M059J (cell line): ENCODE measurements around the gene SLC17A9. TPM values are rescaled to one million over a fixed set of nuclear protein-coding genes. Genes with fewer than 3 reads are reported as not detected.
A peak's percentile ranks its signal among the peaks of the same experiment; 100 is the strongest.

ENCODE experiments used
- DNase-seq: peaks from one replicate; pipeline ENCODE4 v3.0.0-alpha.2; 2012; ENCODE audit warnings: low read depth
- total RNA-seq: library from RNA; depleted of rRNA; stranded (reverse); fragments of >200 nt; shearing (Covaris generic); gene quantifications from 2 replicates; pipeline ENCODE4 v1.2.3, GENCODE V29; 2014

The SLC17A9 gene
- total RNA-seq, 1 experiment from 2014 or later = not detected

DNA sequence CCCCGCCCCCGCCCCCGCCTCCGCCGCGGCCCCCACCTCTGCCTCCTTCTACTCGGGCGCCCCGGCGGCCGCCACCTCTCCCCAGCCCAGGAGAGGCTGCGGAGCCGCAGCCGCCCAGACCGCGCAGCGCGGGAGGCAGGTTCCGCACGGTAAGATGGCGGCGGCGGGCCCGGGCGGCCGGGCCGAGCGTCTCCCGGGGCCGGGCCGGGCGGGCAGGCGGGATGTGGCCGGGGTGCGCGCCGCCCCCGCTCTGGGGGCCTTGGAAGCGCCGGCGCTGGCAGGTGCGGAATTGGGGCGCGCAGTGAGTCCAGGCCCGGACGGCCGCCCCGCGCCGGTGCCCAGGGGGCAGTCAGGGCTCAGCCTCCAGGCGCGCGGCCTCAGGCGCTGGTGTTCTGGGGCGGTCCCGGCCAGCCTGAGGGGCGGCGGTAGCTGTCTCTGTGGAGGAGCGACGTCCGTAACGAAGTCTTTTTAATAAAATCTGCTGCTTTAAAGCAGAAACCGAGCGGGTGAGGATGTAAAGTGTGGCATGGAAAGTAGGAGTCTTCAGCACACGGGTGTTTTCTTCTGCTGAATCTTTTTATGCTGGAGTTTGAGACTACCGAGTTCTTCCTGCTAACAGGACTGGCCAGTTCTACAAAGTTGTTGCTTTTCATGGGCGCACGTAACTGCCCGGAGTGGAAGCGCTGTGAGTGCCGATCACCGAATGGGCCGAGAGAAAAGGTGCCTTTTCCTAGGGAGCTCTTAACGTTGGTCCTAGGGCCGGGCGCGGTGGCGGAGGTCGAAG, 14.2 kb upstream of the SLC17A9 start, which contains the start of gene GID8:
GID8 (plus strand) TSS at position 43 of the 784 bp plus-strand sequence. CDS start 3,356 bp downstream, outside the sequence.
- DNase-seq = peak; percentile 65

DNA sequence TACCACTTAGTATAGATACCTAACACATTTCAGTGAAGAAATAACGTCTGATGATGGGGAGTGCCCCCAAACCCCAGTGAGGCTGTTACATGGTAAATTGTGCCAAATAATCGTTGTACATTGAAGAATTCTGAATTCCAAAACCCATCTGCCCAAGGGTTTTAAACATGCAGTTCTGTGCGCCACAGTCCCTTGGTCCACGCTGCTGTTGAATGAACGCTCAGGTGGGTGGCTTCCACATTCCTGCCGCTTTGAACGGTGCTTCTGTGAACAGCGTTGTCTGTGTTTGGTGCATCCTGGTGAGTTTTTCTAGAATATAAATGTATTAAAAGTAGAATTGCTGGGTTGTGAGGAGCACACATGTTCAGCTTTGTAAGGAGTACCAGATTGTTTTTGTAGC, 11.6 kb upstream of the SLC17A9 start:
- DNase-seq = no peak

DNA sequence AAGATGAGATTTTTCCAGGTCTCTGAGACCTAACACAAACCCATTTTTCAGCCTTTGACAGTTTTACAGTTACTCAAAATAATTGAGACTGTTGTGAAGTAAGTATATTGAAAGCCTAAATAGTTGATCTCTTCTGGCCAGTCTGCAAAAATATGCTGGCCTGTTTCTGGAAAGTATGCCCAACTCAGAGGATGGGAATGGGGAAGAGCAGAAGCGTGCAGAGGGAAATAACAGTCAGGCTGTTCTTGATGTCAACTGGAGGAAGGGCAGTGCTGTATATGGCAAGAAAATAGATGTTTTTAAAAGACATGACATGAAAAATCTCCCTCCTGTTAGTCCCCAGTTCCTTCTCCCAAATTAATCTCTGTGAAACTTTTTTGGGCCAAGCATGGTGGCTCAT, 10.7 kb upstream of the SLC17A9 start:
- DNase-seq = no peak

DNA sequence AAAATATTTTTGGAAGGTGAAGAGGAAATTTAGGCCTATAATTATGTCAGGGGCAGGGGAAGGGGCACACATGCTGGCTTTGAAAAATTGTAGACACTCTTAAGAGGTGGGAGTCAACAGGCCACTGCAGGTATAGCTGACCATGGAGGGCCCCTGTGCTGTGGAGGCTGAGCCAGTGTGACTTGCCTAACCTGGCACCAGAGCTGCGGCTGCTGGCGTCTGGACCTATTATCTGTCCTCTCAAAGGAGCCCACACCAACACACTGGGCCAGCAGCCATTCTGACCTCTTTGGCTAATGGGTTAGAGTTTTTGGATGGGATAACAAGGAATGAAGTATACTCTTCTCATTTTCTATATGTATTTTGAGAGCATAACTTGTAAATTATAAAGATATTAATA, 10.1 kb upstream of the SLC17A9 start:
- DNase-seq = no peak

DNA sequence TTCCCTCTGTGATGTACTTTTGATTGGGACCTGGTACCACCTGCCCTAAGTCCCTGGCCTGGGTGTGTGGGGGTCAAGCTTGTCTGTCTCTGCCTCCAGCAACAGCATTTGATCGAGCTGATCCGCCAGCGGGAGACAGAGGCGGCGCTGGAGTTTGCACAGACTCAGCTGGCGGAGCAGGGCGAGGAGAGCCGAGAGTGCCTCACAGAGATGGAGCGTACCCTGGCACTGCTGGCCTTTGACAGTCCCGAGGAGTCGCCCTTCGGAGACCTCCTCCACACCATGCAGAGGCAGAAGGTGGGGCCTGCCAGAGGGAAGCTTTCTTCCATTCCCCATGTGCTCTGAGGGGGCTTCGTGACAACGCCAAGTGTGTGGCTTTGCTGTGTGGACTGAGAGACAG, 9.1 kb upstream of the SLC17A9 start:
- no peak for DNase-seq

DNA sequence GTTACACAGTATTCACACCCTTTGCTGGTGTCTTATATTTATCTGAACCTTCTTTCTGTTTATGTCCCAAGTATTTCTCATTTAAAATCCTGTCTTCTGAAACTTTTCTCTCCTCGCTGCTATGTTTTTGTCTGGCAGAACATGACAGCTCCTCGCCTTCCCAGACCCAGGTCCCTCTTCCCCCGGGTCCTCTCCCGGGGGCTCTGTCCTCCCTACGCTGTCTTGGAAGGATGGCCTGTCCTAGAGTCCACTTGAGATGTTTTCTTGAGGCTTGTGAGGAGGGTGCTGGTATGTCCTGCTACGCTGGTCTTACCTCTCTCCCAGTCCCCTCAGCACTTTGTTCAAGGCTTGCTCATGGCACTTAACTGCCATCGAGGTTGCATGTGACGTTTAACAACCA, 8.3 kb upstream of the SLC17A9 start:
- no peak for DNase-seq

DNA sequence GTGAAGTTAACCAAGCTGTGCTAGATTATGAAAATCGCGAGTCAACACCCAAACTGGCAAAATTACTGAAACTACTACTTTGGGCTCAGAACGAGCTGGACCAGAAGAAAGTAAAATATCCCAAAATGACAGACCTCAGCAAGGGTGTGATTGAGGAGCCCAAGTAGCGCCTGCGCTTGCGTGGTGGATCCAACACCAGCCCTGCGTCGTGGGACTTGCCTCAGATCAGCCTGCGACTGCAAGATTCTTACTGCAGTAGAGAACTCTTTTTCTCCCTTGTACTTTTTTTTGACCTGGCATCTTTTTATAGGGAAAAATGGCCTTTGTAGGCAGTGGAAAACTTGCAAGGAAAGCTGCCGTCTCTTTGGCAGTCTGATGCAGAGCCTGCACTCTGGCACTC, 7.8 kb upstream of the SLC17A9 start:
- DNase-seq = no peak

DNA sequence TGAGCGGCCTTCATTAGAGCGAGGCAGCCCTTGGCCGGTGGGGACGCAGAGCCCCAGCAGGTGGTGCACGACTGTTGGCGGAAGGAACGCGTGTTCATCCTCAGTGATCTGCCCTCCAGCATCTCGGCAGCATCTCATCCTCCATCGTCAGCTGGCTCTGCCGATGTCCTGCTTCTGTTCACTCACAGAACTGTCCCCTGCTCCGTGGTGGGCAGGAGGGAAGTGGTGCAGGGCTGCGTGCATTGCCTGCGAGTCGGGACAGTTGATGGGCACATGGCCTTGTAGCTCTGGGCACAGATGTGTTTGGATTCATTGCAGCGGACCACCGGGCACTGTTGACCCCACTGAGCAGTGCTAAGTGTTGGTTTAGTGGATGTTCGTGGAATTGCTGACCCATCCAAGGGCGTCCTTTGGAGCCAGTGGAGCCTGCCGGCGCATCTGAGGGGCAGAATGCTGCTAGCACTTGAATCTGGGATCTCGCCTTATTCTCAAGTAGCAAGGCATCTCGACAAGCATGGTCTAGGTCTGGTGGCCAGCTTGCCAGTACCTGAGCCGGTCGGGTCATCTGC, 6.7 kb upstream of the SLC17A9 start:
- no peak for DNase-seq

DNA sequence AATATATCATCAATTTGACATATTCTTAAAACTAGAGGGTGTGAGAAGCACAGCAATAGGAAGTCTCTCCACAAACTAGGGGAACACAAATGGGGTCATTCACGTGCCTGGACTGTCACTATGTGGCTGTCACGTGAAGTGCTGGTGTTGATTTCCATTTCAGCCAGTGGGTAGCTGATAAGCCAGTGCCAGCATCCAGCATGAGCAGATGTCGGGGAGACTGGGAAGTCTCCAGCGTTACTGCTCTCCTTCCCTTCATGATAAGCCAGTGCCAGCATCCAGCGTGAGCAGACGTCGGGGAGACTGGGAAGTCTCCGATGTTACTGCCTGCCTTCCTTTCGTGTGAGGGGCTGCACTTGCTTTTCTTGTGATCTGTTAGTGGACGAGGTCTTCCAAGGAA, 5.6 kb upstream of the SLC17A9 start:
- no peak for DNase-seq

DNA sequence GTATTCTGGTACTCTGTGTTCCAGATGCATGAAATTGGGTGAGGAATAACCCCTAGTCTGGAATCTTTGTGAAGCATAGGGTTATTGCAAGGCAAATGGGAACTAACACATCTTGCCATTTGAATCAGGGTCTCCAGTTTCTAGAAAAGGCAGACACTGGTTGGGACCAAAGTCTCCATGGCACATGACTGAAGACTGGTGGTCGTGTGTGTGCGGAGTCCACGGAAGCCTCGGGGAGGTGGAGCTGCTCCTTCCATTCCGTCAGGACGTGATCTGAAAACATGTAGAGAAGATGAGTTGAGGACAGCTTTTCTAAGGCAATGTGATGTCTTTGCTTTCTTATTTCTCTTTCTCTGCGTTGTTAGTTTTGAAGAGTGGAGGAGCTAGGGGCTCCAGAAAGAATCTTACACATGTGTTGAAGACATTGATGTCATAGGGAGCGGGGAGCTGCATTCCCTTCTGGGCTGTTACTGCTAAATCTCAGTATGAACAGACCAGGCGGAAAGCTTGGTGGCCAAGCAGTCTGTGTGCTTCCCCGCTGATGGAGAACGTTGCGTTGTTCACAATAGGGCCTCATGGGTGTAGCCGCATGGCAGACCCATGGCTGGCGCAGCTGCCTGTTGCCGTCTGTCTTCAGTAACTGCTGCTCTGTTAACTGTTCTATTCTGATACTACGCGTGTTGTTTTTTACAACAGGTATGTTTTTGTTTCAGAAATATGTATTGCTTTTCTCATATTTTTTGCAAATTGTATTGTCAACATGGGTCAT, 4.8 kb upstream of the SLC17A9 start:
- DNase-seq = no peak

DNA sequence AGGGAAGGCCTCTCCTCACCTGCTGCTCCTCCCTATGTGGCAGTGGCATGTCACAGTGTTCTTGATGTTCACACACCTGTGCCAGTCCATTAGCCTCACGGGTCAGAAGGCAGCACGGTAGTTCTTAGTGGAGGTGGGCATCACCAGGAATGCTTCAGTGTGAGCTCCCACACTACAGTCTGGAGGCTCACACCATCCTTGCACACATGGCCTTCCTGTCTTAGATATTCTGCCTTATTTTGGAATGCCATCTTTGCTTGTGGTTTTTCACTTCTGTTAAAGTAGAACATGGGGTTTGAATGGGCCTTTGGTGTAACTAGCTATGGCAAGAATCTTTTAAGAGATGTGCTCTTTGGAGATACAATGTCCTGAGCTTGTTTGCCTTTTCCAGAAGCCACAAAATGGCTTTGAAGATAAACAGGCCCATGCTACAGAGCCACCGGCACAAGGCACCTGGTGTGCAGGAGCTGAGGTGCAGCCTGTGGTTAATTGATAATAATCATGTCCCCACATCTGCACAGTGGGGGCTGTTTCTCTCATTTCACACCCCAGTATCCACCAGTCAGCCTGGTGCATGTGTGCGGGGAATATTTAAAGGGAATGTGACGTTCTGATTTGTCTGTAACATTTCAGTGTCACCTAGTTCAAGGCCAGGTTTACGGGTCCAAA, 3.2 kb upstream of the SLC17A9 start:
- DNase-seq = no peak

DNA sequence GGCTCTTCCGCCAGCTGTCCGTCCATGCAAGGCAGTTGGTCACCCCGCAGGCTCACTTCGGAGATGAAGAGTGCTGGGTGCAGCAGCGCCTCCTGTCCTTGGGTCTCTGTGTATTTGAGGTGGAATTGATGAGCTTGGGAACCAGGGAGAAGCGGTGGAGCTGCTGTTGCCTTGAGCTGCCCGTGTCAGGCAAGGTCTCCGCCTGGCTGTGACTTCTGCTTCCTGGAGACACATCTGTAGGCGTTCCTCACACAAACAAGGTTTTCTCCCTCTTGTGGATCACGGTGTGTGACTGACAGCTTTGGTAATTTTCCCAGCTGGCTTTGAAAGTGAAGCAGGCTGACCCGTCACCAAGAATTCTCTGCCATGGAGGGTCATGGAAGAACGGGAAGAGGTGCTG, 2.5 kb upstream of the SLC17A9 start:
- no peak for DNase-seq

DNA sequence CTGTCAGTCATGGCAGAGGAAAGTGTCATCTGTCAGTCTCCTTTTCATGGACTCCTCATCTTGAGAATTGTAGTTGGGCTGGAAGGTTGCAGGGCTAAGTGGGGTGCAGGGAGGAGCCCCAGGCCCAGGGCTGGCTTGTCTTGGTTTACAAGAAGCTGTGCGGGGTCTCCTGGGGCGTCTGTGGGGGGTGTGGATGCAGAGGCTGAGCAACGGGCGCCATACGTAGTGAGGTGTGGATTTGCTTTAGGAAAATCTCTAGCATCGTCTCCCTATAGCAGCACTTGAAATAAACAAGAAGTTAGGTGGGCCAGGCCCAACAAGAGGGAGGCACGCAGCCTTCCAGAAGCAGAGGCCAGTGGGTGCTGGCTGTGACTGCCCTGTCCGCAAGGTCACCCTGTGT, 1.8 kb upstream of the SLC17A9 start:
- DNase-seq = no peak

DNA sequence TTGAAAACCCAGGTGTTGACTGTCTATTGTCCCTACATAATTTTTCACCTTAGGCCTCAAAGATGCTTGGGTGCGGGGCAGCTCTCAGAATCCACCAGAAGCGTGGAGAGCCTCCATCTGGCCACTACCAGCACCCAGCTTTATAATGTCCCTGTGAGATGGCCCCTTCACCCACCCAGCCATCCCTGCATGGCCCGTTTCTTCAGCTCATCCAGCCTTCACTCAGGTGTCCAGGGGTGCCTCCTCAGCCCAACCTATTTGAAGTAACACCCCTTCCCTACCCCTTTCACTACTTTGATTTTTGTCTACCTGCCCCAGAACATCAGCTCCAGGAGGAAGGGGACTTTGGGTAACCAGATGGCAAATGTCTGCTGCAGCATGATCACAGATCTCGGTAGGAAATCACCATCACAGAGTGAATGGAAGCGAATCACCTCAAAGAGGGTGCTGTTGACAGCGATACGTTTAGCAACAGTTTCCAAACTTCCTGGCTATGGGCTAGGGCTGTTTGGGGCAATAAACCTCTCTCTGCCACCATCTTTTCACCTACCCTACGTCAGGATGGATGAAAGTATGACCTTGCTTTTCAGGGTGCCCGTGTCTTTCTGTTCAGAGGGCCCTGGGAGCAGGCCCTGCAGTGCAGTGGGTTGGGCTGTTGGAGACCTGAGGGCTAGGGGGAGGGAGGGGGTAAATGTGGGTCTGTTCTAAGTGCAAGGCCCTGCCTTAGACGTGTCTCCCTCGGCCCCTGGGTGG, 1.2 kb upstream of the SLC17A9 start:
- no peak for DNase-seq

DNA sequence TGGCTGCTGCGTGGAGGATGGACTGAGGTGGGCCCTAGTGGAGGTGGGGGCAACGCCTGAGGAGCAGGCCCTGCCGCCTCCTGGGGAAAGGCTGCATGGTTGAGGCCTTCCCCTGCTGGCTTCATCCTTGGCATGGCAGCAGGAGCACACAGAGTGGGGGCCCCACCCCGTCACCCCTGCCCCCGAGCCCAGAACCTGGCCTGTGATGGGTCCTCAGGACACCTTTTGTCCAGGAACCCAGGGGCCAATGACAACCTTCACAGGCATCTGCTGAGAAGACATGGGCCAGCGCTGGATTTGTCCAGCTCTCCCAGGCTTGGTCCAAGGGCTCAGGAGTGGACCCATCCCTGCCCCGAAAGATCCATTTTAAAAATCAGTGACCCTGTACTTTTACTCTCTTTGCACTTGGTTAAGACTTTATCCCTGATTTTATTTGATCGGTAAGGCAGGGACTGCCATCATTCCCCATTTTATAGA, 575 bp upstream of the SLC17A9 start:
- DNase-seq = no peak

DNA sequence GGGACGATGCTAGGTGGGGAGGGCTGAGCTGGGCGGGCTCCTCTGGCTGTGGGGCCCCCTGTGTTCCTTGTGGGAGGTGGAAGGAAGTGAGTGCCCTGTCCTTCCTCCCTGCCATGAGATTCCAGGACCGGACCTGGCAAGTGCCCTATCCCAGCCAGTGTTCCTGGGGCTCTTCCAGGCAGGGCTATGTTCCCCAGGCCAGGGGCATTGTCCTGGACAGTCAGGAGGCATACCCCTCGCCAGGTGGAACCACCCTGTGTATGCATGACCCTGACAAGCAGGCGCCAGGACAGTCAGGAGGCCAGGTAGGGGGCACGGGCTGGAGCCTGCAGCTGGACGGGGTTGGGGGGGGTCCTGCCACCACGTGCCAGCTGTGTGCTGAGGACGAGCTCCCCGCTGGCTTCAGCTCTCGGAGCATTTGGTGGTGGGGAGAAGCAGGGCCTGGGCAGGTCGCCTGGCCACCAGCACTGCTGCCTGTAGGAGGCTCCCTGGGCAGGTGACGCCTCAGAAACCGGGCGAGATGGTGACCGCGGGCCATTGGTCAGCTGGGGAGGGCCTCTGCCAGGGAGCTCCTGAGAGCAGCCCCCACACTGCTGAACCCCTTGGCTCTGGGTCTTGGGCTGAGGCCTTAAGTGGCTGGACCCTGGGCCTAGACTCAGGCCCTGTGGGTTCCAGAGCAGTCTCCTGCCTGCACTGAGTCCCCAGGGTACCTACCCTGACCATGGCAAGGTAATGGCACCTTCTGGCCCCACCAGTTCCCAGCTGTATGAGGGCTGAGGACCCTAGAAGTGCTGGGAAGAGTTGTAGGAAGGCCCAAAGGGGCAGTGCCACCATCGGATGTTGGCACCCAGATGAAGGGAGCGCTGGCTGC, 694 bp downstream of the SLC17A9 start:
- no peak for DNase-seq

DNA sequence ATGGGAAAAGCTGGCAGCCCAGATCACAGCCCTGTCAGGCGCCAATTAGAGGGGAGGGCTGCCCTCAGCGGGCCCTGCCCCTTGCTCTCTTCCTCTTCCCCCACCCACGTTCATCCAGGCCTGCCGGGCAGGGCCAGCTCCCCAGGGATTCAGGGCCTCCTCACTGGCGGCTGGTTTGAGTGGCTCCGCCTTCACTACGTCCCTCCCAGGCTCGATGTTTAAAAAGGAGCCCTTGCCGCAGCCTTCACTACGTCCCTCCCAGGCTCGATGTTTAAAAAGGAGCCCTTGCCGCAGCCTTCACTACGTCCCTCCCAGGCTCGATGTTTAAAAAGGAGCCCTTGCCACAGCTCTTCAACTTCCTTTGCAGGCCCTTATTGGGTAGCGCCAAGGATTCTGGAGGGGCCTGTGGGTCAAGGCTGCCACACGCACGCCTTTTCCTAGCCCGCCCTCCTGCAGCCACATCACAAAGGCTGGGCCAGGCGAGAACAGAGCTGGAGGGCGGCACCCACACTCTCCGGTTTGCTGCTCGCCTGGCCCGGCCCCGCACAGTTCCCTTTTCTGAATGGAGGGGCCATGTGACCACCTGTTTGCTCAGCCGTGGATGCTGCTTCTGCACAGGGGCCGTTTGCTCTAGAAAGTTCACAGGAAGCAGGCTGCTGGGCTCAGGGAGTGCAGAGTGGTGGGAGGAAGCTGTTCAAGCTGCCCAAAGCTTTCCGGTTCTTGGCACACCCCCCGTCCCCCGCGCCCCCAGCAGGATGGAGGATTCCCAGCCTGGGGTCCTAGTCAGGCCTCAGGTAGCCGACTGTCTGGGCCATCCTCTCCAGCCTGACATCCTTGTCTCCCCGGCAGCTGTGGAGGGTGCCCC, 1.6 kb downstream of the SLC17A9 start:
- DNase-seq = no peak

DNA sequence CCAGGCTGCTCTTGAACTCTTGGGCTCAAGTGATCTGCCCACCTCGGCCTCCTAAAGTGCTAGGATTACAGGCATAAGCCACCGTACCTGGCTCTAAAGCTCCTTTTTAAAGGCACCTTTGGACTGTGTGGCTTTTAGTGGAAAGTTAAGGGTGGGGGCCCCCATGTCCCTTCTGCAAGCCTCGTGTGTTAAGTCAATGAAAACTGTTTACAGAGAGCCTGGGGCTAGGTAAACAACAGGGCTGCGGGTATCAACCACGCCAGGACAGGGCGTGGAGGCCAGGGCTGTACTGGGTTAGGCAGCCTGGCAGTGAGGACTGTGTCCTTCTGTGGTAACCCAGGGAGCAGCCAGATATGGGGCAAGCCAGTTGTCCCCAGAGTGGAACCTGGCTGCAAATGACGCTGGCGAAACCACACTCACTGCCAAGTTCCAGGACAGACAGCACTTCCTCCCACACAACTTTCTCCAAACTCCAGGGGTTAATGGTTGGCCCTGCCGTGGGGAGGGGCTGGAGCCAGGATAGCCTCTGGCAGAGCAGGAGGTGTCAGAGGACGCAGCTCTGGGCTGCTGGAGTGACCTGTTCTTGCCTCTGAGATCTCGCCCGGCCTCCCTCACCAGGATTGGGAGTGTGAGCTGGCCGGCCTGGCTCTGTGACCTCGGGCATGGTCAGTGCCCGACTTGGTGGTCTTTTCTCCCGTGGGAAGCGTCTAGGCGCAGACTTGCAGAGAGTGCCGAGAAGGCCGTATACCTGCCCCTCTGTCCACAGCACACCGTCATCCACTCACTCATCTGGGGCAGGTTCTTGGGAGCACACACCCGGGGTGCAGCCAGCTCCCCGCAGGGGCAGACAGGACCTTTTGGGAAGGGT, 3.2 kb downstream of the SLC17A9 start:
- DNase-seq = no peak
